Mesenteric fat pad (tissue), 1 donor: ENCODE results near the gene PIP5K1B. TPM values are rescaled to one million over a fixed set of nuclear protein-coding genes. Genes with fewer than 3 reads are reported as not detected.

Source experiments
- DNase-seq: peaks from one replicate; pipeline ENCODE4 v3.0.0-alpha.2; 2020; ENCODE audit warnings: low spot score
- total RNA-seq: library from RNA; stranded (reverse); fragmentation: NEBNext Ultra II Directional; extraction: Animal tissue kit (Norgen Biotek cat#: 25700); gene quantifications from one replicate; pipeline ENCODE4 v1.2.1, GENCODE V29; 2021
- donor health status: DM: yes; HTN: yes; CAD: no.

Gene PIP5K1B
- total RNA-seq, 1 donor from 2014 or later, result 0.74 TPM

GRCh38 chr9:68844631-68845612 is 139.9 kb downstream of the PIP5K1B start:
- no peak for DNase-seq

DNA sequence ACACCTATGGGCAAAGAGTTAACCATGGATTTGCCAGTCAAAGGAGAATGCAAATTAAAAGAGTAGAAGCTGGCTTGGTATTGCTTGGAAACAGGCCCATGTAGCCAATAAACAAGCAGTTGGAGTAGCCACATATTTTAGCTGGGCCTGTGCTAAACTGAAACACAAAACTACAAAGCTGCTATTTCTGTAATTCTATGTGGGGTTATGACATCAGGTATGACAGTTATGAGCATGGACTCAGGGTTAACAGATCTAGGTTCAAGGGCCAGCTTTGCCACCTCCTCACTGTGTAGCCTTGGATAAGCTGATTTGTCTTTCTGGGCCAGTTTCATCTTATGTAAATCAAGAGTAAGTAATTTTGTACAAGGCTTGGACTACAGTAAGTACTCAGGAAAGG is 142.7 kb downstream of the PIP5K1B start:
- DNase-seq, result no peak

DNA sequence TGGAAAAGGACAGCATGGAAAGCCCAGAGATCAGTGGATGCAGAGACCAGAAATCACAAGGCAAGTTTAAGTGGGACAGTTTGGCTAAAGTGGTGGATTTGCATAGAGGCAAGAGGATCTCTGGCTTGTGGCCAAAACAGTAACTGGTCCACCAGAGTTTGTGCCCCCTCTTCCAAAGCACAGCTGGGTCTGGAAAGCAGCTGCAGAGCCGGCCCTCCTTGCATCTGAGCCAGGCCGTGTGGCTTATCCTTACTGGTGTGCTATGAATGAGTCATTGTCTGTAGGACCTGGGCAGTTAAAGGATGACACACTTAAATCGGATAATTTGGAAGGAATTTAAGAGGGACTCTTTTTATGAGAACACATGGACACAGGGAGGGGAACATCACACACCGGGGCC is 146.6 kb downstream of the PIP5K1B start:
- DNase-seq, result no peak

- DNase-seq, result no peak
These were observed 147.9 kb downstream of the PIP5K1B start for GRCh38 chr9:68852941-68853340.

GRCh38 chr9:68859347-68859746 is 154.3 kb downstream of the PIP5K1B start:
- DNase-seq, result no peak

DNA sequence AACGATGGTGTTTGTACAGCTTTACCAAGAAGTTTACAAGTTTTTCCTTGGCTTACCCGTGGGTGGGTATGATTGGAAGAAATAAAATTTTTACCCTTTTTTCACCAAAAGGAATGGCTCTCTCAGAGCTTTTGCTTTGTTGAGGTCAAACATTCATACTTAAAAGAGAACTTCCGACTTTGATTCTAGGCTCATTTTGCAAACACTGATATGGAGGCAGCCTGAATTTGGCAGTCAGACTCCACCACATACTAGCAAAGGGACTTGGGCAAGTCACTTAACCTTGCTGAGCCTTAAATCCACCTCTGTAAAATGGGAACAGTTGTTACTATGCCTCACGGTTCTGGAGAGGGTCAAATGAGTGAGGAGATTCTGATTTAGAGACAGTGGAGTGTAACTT is 155.4 kb downstream of the PIP5K1B start:
- DNase-seq, result no peak

GRCh38 chr9:68861436-68861835 is 156.4 kb downstream of the PIP5K1B start:
- DNase-seq, result no peak

DNA sequence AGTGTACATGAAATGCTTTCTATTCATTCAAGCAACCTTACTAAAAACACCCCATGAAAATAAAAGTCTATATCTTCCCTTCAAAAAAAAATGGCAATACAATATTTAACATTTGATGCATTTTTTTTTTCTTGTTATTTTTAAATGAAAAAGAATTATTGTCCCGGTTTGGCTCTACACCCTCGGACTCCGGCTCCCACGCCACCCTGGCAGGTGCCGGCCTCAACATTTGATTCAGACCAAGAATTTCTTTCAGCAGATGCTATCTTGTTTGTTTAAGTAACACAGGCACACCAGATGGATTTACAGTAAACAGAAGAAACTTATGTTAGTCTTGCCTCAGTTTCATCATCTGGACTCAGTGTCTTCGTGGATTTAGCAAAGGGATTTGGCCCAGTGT is 162.0 kb downstream of the PIP5K1B start:
- no peak for DNase-seq

GRCh38 chr9:68869022-68869421 is 164.0 kb downstream of the PIP5K1B start:
- no peak for DNase-seq

GRCh38 chr9:68870086-68870485 is 165.0 kb downstream of the PIP5K1B start:
- no peak for DNase-seq

- no peak for DNase-seq
These were observed 166.2 kb downstream of the PIP5K1B start for GRCh38 chr9:68871236-68871635.

DNA sequence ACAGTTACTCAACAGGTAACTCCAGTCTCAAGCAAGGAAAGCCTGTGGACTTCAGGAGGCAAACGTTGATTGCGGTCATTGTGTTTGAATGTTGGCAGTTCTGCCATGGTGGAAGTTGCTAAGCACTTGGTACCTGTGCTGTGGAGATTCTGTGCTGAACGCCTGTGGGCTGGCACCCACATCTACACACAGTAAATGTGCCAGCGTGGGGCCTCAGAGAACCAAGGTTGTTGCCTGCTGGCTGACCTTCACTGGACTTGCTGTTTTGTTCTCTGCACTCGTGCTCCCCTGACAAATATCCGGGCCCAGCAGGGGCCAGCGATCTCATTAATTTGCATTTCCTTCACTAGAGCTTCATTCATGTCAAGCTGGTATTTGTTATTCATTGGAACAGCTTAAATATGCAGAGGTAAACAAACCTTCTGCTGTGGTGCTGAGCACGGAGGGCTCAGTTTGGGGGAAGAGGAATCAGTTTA is 167.0 kb downstream of the PIP5K1B start:
- no peak for DNase-seq

DNA sequence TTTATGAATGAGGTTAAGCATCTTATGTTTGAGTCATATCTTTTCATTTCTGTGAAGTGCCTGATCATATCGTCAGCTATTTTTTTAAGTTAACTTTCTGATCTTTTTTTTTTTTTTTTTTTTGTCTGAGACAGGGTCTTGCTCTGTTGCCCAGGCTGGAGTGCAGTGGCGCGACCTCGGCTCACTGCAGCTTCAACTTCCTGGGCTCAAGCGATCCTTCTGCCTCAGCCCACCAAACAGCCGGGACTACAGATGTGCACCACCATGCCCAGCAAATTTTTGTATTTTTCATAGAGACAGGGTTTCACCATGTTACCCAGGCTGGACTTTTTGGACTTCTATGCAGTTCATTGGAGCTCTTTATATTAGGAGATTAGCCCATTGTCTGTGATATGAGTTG is 168.1 kb downstream of the PIP5K1B start:
- no peak for DNase-seq

DNA sequence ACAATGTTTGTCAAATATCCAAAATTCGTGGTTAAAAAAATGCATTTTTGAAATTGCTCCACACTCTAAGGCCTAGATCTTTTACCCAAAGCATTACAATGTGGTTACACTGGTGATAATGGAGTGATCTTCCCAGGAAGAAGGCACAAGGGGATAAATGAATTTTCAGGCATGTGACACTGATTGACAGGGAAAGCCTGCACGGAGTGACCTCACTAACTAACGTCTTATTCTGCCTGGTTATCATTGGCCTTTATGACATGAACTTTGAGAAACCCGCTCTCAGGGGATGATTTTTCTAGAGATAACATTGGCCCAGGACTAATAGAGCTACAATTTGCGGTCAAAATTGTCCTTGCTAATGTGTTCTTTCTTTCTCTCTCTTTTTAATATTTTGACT is 171.2 kb downstream of the PIP5K1B start:
- DNase-seq, result no peak

- DNase-seq, result no peak
These were observed 171.6 kb downstream of the PIP5K1B start for GRCh38 chr9:68876681-68877080.

DNA sequence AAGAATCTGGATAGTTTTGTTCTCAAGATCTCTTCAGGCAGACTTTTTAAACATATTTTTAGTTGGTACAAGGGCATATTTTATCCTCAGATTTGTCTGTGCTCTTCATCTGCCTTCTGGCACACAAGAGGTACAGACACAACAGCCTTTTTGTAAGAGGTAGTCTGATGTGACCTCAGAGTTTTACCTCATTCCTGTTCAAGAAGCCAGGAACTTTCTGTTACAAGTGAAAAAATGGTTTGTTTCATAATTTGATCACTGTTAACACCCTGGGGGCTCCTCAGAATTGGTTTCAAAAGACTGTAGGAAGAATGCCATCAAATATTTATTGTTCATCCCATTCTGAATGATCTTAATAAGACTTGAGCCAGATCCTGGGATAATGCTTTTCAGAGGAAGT is 172.2 kb downstream of the PIP5K1B start:
- DNase-seq, result no peak

DNA sequence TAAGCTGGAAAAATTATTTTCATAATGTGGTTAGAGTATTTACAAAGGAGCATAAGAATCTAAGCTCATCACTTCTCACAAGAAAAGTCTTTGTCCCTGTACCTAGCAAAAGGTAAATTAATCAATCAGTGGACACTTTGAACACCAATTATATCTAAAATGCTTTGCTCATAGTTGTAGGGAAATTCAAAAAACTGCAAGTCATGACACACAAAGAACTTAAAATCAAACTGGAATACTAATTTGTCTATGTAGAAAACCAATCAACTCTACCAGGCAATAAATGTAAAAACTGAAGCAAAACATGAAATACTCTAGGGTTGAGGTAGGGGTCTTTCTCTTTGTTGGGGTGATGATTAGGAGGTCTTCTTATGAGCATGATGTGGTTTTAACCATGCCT is 173.4 kb downstream of the PIP5K1B start:
- no peak for DNase-seq

DNA sequence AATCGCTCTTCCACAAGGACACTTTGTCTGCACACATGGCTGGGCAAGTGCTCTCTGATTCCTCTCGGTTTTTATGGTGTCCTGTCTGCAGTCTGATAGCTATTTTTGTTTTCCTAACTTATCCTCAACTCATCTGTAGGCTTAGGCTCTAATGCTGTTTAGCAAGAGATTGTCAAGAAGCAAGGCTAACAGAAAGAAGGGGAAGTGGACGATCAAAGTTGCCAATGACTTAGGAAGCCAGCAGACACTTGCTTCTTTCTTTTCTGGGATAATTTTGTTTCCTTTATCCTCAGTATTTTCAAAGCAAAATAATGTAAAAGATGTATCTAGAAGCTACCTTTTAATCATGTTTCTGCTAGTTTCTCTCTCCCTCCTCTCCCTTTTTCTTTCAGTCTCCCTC is 178.2 kb downstream of the PIP5K1B start:
- no peak for DNase-seq

DNA sequence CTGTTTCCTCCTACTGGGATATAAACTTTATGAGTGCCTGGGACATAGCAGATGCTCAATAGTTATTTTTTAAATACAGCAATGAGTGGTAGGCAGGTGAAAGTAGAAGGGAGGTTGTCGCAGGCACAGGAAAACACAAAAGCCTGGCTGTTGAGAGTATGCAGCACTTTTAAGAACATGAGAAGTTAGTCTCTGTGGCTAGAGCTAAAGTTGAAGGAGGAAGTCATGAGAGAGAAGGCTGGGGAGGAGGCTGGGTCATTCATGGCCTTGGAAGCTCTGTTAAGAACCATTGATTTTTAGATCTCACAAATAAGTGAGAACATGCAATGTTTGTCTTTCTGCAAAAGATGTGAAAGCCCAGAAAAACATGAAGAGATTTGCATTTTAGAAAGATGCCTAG is 182.2 kb downstream of the PIP5K1B start:
- DNase-seq, result no peak

GRCh38 chr9:68894502-68894901 is 189.5 kb downstream of the PIP5K1B start:
- no peak for DNase-seq

DNA sequence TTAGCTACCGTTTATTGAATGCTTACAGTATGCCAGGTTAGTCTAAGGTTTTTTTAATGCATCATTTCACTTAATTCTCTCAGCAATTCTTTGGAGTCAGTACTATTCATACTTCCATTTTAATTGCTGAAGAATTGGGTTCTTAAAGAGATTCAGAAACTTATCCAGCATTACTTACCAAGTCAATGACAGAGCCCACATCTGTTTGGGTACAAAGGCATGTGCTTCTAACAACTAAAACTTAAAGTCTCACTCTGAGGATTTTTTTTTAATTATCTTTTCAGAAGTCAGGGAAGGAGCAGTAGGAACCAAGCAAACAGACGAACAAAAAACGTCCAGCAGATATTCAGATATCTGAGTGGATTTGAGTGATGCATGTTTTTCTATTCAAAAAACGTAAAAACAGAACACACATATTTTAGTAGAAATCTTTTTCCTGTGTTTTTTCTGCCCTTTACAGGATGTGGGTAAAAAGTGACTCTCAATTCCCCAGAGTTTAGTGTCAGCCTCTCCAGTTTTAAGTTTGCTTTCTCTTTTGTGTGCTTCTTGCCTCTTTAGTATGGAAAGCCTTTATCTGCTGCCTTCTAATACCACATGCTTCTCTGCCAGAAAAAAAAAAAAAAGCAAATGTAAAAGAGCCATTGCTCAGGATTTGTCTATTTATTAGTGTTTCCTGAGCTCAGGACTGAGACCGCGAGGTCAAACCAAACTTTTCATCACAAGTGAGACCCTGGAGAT is 190.9 kb downstream of the PIP5K1B start:
- DNase-seq, result no peak

- no peak for DNase-seq
These were observed 191.4 kb downstream of the PIP5K1B start for GRCh38 chr9:68896486-68896885.
